HG03039 (cell line): ENCODE results near the gene B3GALNT1.

Source experiments
- ATAC-seq: cut with Tn5 transposase; IDR thresholded peaks from one replicate; pipeline ENCODE4 v1.9.1; 2021; ENCODE audit warnings: mild to moderate bottlenecking, moderate library complexity; ENCODE audit not compliant: unreplicated experiment

B3GALNT1 gene

GRCh38 chr3:161081633-161082032 lies 23.5 kb downstream of the B3GALNT1 start:
- ATAC-seq = peak; percentile 93

DNA sequence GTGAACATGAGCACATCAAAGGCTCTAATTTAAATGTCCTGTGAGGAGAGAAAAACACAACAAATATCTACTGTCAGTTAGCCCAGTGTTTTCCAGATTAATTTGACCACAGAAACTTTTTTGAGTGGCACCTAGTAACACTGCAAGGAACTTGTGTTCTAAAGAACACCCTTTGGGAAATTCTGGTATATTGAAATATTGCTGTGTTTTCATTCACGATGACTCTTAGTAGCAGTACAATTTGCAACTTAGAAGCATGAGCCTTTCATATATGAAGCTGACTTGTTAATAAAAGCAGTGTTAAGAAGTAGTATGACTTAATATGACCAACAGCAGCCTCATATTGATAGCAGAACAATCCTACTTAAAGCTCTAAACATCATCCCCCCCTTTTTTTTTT lies 32.0 kb downstream of the B3GALNT1 start:
- no peak for ATAC-seq

DNA sequence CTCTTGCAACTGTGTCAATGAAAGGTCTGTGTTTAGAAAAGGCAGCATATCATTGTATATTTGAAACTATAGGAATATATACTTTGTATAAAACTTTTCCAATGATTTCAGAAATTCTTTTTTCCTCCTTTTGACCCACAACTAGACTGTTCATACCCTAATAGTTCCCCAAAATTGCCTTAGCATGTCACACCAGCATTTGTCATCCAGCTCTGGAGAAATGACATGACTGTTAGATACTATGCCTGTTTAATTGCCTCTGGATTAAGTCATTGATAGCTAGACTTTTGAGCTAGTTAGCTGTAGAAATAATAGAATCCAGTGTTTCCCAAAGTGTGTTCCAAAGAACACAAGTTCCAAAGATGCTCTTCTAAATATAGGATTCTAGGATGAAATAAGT lies 32.4 kb downstream of the B3GALNT1 start:
- no peak for ATAC-seq

DNA sequence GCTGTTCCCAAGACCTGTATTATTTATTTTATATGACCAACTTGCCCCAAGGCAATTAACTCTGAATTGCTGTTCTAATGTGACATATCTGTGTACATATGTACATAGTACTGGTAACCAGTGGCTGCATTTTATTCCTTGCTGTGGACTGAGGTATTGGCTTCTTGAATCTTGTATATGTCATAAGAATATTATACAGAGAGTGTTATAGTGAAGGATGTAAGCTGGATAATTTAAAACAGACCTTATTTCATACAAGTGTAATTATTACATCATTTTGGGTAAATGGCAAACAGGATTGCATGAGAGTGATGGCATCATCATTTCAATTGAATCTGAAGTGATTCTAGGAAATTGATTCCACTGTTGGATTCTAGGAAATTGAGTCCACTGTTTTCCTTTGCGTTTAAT lies 32.9 kb downstream of the B3GALNT1 start:
- no peak for ATAC-seq

- no peak for ATAC-seq
Measured at GRCh38 chr3:161070980-161071663, 34.0 kb downstream of the B3GALNT1 start.

GRCh38 chr3:161070252-161070930 lies 34.8 kb downstream of the B3GALNT1 start:
- no peak for ATAC-seq

GRCh38 chr3:161069511-161070251 lies 35.5 kb downstream of the B3GALNT1 start:
- peak; percentile 94 for ATAC-seq

- ATAC-seq = no peak
Measured at GRCh38 chr3:161067335-161067734, 37.8 kb downstream of the B3GALNT1 start.

- no peak for ATAC-seq
Measured at GRCh38 chr3:161066930-161067329, 38.2 kb downstream of the B3GALNT1 start.

GRCh38 chr3:161064413-161064812 lies 40.7 kb downstream of the B3GALNT1 start:
- no peak for ATAC-seq

GRCh38 chr3:161054860-161055604 lies 50.1 kb downstream of the B3GALNT1 start:
- no peak for ATAC-seq

DNA sequence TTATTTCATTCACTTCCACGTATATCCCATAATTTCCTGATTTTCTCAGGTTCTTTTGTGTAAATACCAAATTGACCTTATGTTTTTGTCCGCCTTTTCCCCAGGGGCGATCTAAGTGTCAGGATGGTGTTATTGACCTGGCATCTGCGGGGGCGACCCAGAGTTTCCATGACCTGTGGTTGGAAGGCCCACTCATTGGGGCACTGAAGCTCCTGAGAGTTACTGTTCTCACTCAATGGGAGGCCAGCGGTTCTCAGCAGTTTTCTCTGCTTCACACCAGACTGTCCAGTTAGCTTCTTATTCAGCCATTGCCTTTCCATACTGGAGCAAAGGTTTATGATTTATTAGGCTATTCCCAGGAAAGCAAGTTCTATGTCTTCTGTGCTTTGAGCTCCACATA lies 53.3 kb downstream of the B3GALNT1 start:
- no peak for ATAC-seq

DNA sequence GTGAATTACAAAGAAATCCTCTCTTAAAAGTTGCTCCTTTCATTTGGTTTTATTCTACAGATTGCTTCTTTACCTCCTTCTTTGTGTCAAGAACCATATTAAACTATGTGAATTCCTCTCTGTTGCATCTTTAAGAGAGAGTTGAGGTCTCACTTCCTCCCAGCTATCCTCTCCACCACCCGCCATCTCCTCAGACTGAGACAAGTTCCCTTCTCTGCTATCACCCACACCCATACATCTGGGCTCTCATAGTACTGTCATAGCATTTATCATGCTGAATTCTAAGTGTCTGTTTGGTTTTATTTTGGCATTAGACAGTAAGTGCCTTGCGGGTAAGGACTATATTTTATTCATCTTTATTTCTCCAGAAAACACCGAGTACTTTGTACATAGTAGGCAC lies 54.2 kb downstream of the B3GALNT1 start:
- no peak for ATAC-seq

DNA sequence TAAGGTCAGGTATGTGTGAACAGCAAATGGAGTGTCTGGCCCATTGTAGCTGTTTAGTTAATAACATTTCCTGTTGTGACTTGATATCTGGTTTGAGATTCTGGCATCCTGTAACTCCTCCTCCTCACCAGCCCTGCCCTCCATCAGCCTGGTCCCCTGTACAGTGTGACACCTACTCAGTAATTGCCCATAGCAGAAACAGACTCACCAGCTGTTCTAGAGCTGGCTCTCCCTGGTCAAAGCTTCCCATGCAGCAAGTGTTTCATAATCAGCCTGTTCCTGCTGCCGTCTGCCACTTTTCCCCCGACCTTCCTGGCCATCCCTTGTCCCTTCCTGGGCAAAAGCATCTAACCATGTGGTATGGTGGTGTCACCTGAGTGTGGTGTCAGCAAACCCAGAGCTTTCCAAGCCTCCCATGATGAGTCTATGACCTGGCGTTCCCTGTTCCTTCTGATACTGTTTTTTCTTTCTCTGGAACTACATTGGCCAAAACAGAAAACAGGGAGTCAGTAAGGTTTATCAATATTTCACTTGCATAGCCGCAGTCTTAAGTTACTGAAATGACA lies 55.4 kb downstream of the B3GALNT1 start:
- no peak for ATAC-seq

DNA sequence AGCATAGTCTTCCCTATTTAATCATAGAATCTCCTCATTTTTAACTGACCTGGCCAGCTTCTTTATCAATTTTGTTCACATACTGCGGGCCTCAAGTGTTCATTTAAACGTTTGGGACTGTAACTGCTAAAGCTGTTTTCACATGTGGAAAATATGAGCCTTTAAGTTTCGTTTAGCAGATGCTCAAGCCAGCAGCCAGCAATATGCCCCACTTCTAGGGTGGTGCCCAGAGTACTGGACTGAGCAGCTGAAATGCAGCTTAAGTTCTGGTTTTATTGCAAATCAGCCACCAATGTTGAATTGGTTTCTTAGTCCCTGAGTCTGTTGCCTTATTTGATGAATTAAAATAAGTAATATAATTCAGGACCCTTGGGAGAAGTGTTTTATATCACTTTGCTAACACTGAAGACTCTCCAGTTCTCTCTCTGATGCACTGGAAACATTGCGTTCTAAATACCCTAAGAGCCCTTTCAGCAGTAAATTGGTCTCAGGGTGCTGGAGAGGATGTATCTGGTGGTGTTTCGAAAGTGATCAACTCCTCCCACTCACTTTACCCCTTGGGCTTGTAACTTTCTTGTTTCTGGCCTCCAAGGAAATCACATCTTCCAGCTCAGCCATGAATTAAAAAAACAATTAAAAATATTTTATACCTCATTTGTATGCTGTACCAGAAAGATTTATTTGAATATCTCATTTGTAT lies 61.7 kb downstream of the B3GALNT1 start:
- no peak for ATAC-seq

- peak; percentile 80 for ATAC-seq
Measured at GRCh38 chr3:161042023-161042501, 63.1 kb downstream of the B3GALNT1 start.

DNA sequence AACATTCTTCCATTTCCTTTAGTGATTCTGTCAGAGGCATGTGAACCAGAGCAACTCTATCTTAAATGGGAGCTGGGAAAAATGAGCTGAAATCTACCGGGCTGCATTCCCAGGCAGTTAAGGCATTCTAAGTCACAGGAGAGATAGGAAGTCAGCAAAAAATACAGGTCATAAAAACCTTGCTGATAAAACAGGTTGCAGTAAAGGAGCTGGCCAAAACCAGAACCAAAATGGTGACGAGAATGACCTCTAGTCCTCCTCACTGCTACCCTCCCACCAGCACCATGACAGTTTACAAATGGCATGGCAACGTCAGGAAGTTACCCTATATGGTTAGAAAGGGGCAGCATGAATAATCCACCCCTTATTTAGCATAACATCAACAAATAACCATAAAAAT lies 66.4 kb downstream of the B3GALNT1 start:
- no peak for ATAC-seq

DNA sequence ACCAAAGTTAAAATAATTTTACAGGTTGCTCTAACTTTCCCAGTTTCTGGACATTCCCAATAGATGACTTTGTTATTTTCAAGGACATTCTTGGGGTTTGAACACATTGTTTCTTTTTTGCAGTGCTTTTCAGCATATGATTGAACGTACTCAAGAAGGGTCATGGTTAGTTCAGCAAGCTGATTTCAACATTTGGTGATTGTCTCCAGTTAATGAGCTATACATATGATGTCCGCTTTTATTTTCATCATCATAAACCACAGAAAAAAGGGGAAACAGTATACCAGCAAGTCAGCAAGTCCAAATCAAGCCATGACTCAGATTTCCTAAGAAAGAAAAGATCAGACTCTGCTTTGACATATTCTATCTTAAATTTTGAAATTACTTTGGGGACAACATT lies 69.4 kb downstream of the B3GALNT1 start:
- no peak for ATAC-seq

- peak; percentile 72 for ATAC-seq
Measured at GRCh38 chr3:161034913-161035550, 70.1 kb downstream of the B3GALNT1 start.
